IMR-90 (cell line): ENCODE results near the gene ASPHD2.

Experiments used
- MAZ ChIP-seq: IDR thresholded peaks from 2 replicates; pipeline ENCODE4 v1.6.1; 2012; ENCODE audit warnings: low read depth, mild to moderate bottlenecking, low read length, improper control_type of control experiment, moderate library complexity, borderline replicate concordance
- POLR2A ChIP-seq: IDR thresholded peaks from 2 replicates; pipeline ENCODE4 v1.6.1; 2012; ENCODE audit warnings: mild to moderate bottlenecking, low read depth, low read length
- RAD21 ChIP-seq: IDR thresholded peaks from 2 replicates; pipeline ENCODE4 v1.6.1; 2012; ENCODE audit warnings: low read length, improper control_type of control experiment
- SMC3 ChIP-seq: fragments of 150-350 bp; IDR thresholded peaks from 2 replicates; pipeline ENCODE4 v1.6.1; 2016; ENCODE audit warnings: low read depth, mild to moderate bottlenecking, antibody characterized with exemption, low read length, moderate library complexity
- TF ChIP-seq, protein P1 (sequence below): conservative IDR thresholded peaks from 2 replicates; pipeline ENCODE4 v1.5.1; 2012; ENCODE audit warnings: mild to moderate bottlenecking, low read depth, low read length, improper control_type of control experiment

DNA sequence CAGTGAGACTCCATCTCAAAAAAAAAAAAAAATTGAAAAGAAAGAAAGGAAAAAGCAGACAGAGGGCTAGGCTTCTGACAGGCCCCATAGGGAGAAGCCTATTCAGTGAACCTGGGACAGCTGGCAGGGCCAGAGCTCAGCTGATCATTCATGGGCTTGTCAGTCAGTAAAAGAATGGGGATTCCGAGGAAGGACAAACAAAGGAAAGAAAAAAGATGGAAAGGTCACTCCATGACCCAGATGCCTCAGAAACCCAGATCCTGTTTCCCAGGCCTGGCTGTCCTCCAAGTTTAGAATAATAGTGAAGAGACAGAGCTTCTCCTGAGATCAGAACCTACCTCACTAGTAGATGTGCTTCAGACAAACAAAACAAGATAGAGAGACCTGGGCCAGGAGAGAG lies 34.3 kb upstream of the ASPHD2 start:
- TF ChIP-seq SMC3 (no peak), MAZ (no peak), POLR2A (no peak), RAD21 (no peak)
- TF ChIP-seq, protein P1, sequence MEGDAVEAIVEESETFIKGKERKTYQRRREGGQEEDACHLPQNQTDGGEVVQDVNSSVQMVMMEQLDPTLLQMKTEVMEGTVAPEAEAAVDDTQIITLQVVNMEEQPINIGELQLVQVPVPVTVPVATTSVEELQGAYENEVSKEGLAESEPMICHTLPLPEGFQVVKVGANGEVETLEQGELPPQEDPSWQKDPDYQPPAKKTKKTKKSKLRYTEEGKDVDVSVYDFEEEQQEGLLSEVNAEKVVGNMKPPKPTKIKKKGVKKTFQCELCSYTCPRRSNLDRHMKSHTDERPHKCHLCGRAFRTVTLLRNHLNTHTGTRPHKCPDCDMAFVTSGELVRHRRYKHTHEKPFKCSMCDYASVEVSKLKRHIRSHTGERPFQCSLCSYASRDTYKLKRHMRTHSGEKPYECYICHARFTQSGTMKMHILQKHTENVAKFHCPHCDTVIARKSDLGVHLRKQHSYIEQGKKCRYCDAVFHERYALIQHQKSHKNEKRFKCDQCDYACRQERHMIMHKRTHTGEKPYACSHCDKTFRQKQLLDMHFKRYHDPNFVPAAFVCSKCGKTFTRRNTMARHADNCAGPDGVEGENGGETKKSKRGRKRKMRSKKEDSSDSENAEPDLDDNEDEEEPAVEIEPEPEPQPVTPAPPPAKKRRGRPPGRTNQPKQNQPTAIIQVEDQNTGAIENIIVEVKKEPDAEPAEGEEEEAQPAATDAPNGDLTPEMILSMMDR: no peak
